ENCODE measurements around the gene LCNL1.
A peak's percentile ranks its signal among the peaks of the same experiment; 100 is the strongest.

LCNL1 gene

GRCh38 chr9:137025517-137025966, 42.7 kb downstream of the LCNL1 start:
- H3K36me3 ChIP-seq (ENCODE audit: low read depth) = no peaks in the 10 kb centered on the region
- ATAC-seq (ENCODE audit: low read depth) (peak; percentile 8; the same call in 1 of the 3 replicates), DNase-seq (ENCODE audit: low spot score) (no peak)
- H3K4me3 ChIP-seq (ENCODE audit: severe bottlenecking) = no peak overlapping the region
- H3K27ac ChIP-seq (ENCODE audit: poor library complexity, severe bottlenecking) = no peak overlapping the region
- H3K27me3 ChIP-seq (ENCODE audit: insufficient read depth, poor library complexity, severe bottlenecking) = no peaks in the 10 kb centered on the region
- no peak for TF ChIP-seq CTCF (IDR thresholded peaks at IDR 0.05; ENCODE audit: poor library complexity, severe bottlenecking)
- H3K4me1 ChIP-seq (ENCODE audit: insufficient read depth, poor library complexity, severe bottlenecking) = no peaks in the 10 kb centered on the region
- H3K9me3 ChIP-seq (ENCODE audit: severe bottlenecking) = no peaks in the 10 kb centered on the region

- Histone ChIP-seq H3K9me3 (ENCODE audit: severe bottlenecking) (no peaks in the 10 kb centered on the region), H3K27me3 (ENCODE audit: insufficient read depth, poor library complexity, severe bottlenecking) (no peaks in the 10 kb centered on the region), H3K4me3 (ENCODE audit: severe bottlenecking) (no peak overlapping the region), H3K36me3 (ENCODE audit: low read depth) (no peaks in the 10 kb centered on the region), H3K27ac (ENCODE audit: poor library complexity, severe bottlenecking) (no peak overlapping the region), H3K4me1 (ENCODE audit: insufficient read depth, poor library complexity, severe bottlenecking) (no peaks in the 10 kb centered on the region)
- TF ChIP-seq CTCF (IDR thresholded peaks at IDR 0.05; ENCODE audit: poor library complexity, severe bottlenecking) = no peak
- no peak for DNase-seq (ENCODE audit: low spot score)
- ATAC-seq (ENCODE audit: low read depth) = no peak
Measured at GRCh38 chr9:137026384-137026783, 43.6 kb downstream of the LCNL1 start.

- Histone ChIP-seq H3K9me3 (ENCODE audit: severe bottlenecking) (no peaks in the 10 kb centered on the region), H3K36me3 (ENCODE audit: low read depth) (no peaks in the 10 kb centered on the region), H3K4me3 (ENCODE audit: severe bottlenecking) (no peak overlapping the region), H3K27me3 (ENCODE audit: insufficient read depth, poor library complexity, severe bottlenecking) (no peaks in the 10 kb centered on the region), H3K4me1 (ENCODE audit: insufficient read depth, poor library complexity, severe bottlenecking) (no peaks in the 10 kb centered on the region), H3K27ac (ENCODE audit: poor library complexity, severe bottlenecking) (no peak overlapping the region)
- no peak for TF ChIP-seq CTCF (IDR thresholded peaks at IDR 0.05; ENCODE audit: poor library complexity, severe bottlenecking)
- DNase-seq (ENCODE audit: low spot score) = no peak
- no peak for ATAC-seq (ENCODE audit: low read depth)
Measured at GRCh38 chr9:137026828-137027227, 44.0 kb downstream of the LCNL1 start.

- TF ChIP-seq CTCF (IDR thresholded peaks at IDR 0.05; ENCODE audit: poor library complexity, severe bottlenecking) = no peak
- Histone ChIP-seq H3K4me1 (ENCODE audit: insufficient read depth, poor library complexity, severe bottlenecking) (no peaks in the 10 kb centered on the region), H3K27ac (ENCODE audit: poor library complexity, severe bottlenecking) (no peak within 1 kb of the TSS)
Measured at GRCh38 chr9:137027369-137028262, 44.8 kb downstream of the LCNL1 start, which contains the start of gene ABCA2. ABCA2 (minus strand) TSS chr9:137028237; CDS start chr9:137028140, 97 bp downstream.

More at GRCh38 chr9:137027369-137028262, 44.8 kb downstream of the LCNL1 start, which contains the start of gene ABCA2:
- Histone ChIP-seq H3K9me3 (ENCODE audit: severe bottlenecking) (no peaks in the 10 kb centered on the region), H3K27me3 (ENCODE audit: insufficient read depth, poor library complexity, severe bottlenecking) (no peaks in the 10 kb centered on the region), H3K36me3 (ENCODE audit: low read depth) (no peaks in the 10 kb centered on the region), H3K4me3 (ENCODE audit: severe bottlenecking) (peak within 1 kb of the TSS; percentile 40)
- ATAC-seq (ENCODE audit: low read depth) = no peak
- no peak for DNase-seq (ENCODE audit: low spot score)

Data from RWPE2 (cell line).